ENCODE data around the gene WEE1. TPM values are rescaled to one million over a fixed set of nuclear protein-coding genes. Genes with fewer than 3 reads are reported as not detected.
"Not testable (repeated sequence)": the region's sequence is repeated elsewhere in the genome, so short reads cannot be mapped to it uniquely, and the experiment has no call there.

WEE1 gene
- total RNA-seq, 4 donors from 2014 or later, result 17.7 to 43.0 (median 26.3) TPM

- ATAC-seq (ENCODE audit: low FRiP score), result no peak
- DNase-seq (ENCODE audit: low spot score), result no peak
- no peak for TF ChIP-seq CTCF (IDR thresholded peaks at IDR 0.05)
These were observed 46.5 kb downstream of the WEE1 start for GRCh38 chr11:9619971-9620370.

- not testable (repeated sequence) for DNase-seq (ENCODE audit: low spot score)
These were observed 48.9 kb downstream of the WEE1 start for GRCh38 chr11:9622353-9622752.

GRCh38 chr11:9623053-9623452, 49.6 kb downstream of the WEE1 start:
- DNase-seq (ENCODE audit: low spot score); ATAC-seq (ENCODE audit: low FRiP score): not testable (repeated sequence)

More at GRCh38 chr11:9622353-9622752, 48.9 kb downstream of the WEE1 start:
- not testable (repeated sequence) for ATAC-seq (ENCODE audit: low FRiP score)

- no peak for ATAC-seq (ENCODE audit: low FRiP score)
- TF ChIP-seq CTCF (IDR thresholded peaks at IDR 0.05), result no peak
- DNase-seq (ENCODE audit: low spot score), result no peak
These were observed 51.0 kb downstream of the WEE1 start for GRCh38 chr11:9624448-9624847.

GRCh38 chr11:9625162-9625561, 51.7 kb downstream of the WEE1 start:
- DNase-seq (ENCODE audit: low spot score) (no peak), ATAC-seq (ENCODE audit: low FRiP score) (no peak)
- no peak for TF ChIP-seq CTCF (IDR thresholded peaks at IDR 0.05)

GRCh38 chr11:9625728-9626127, 52.3 kb downstream of the WEE1 start:
- ATAC-seq (ENCODE audit: low FRiP score) (peak; percentile 44), DNase-seq (ENCODE audit: low spot score) (no peak)
- TF ChIP-seq CTCF (IDR thresholded peaks at IDR 0.05), result no peak

- peak; percentile 23 for ATAC-seq (ENCODE audit: low FRiP score)
- no peak for TF ChIP-seq CTCF (IDR thresholded peaks at IDR 0.05)
- no peak for DNase-seq (ENCODE audit: low spot score)
These were observed 53.3 kb downstream of the WEE1 start for GRCh38 chr11:9626496-9627394.

- ATAC-seq (ENCODE audit: low FRiP score) (no peak), DNase-seq (ENCODE audit: low spot score) (no peak)
- TF ChIP-seq CTCF (IDR thresholded peaks at IDR 0.05), result no peak
These were observed 55.6 kb downstream of the WEE1 start for GRCh38 chr11:9629064-9629463.

All from omental fat pad (tissue), 4 donors.